Endothelial cell of umbilical vein (primary cell): ENCODE results near the gene PIK3CB. TPM values are rescaled to one million over a fixed set of nuclear protein-coding genes. Genes with fewer than 3 reads are reported as not detected.

Experiments used
- BruUV-seq: library from RNA; stranded (reverse); fragments of 400-500 nt; replicated peaks from 2 replicates; lab custom pipeline; 2021; lab: Mats Ljungman, UMichigan
- CTCF ChIA-PET: fragments of 300-600, 350-600 bp; sonication (Branson Sonifier 250); formaldehyde crosslinking; loops from one replicate; lab custom pipeline; 2021; ENCODE audit warnings: antibody characterized with exemption, inconsistent platforms; lab: Charles Lee
- POLR2A ChIA-PET: fragments of 300-600, 350-600 bp; sonication (Branson Sonifier 250); formaldehyde crosslinking; loops from one replicate; lab custom pipeline; 2021; ENCODE audit warnings: antibody characterized with exemption, inconsistent platforms; lab: Charles Lee
- DNase-seq: peaks from one replicate; pipeline ENCODE4 v3.0.0-alpha.2; 2011; ENCODE audit warnings: low read depth, low spot score
- FAIRE-seq: peaks from 2 replicates; lab custom pipeline; 2011; peaks lifted over from hg19 to GRCh38; lab: Jason Lieb, UNC
- H2AFZ ChIP-seq: 2 replicates; pipeline ENCODE4 v1.6.0; 2012; ENCODE audit warnings: low read depth, low read length, control low read depth, inconsistent platforms
- H3K27ac ChIP-seq: 2 replicates; pipeline ENCODE4 v1.5.1; 2011; ENCODE audit warnings: low read depth, mild to moderate bottlenecking, control low read depth, low read length, moderate library complexity; ENCODE audit not compliant: insufficient read depth
- H3K27me3 ChIP-seq, 2 experiments: 2 replicates each; pipeline versions ENCODE4 v1.6.0 to v1.6.1; 2011; ENCODE audit warnings: low read length in 2 of 2, mixed read lengths in 1 of 2; ENCODE audit not compliant: control insufficient read depth in 2 of 2, insufficient read depth in 2 of 2
- H3K36me3 ChIP-seq, 2 experiments: 2 replicates in 1 of 2; 3 replicates in 1 of 2; pipeline ENCODE4 v1.5.1; 2011; ENCODE audit warnings: low read length in 2 of 2, mild to moderate bottlenecking in 1 of 2, moderate library complexity in 1 of 2; ENCODE audit not compliant: control insufficient read depth in 2 of 2, insufficient read depth in 2 of 2; ENCODE audit errors: extremely low read depth in 1 of 2
- H3K4me1 ChIP-seq: 3 replicates; pipeline ENCODE4 v1.5.1; 2011; ENCODE audit warnings: mild to moderate bottlenecking, low read length; ENCODE audit not compliant: control insufficient read depth, insufficient read depth; ENCODE audit errors: extremely low read depth
- H3K4me2 ChIP-seq: 2 replicates; pipeline ENCODE4 v1.6.1; 2011; ENCODE audit warnings: low read length, control low read depth, mixed read lengths; ENCODE audit not compliant: insufficient read depth
- H3K4me3 ChIP-seq, 3 experiments: fragments of 200-600 bp in 1 of 3; sonication (generic), shearing (Covaris generic) in 1 of 3; replicated peaks in 1 of 3; 2 replicates each; pipeline ENCODE4 v1.5.1; 2011 to 2016; ENCODE audit warnings: control low read depth in 3 of 3, low read length in 3 of 3, mild to moderate bottlenecking in 2 of 3, inconsistent platforms in 1 of 3, low read depth in 1 of 3, moderate library complexity in 1 of 3; ENCODE audit not compliant: insufficient read depth in 1 of 3
- H3K79me2 ChIP-seq: 2 replicates; pipeline ENCODE4 v1.6.0; 2012; ENCODE audit warnings: low read length, inconsistent platforms; ENCODE audit not compliant: control insufficient read depth, insufficient read depth
- H3K9ac ChIP-seq: replicated peaks from 2 replicates; pipeline ENCODE3; 2011; ENCODE audit warnings: low read length, control low read depth; ENCODE audit not compliant: insufficient read depth; ENCODE audit errors: extremely low read depth
- H3K9me1 ChIP-seq: replicated peaks from 3 replicates; pipeline ENCODE4 v1.6.0; 2011; ENCODE audit warnings: mild to moderate bottlenecking, low read length; ENCODE audit not compliant: control insufficient read depth, insufficient read depth; ENCODE audit errors: extremely low read depth
- H3K9me3 ChIP-seq: replicated peaks from 2 replicates; pipeline ENCODE4 v1.5.1; 2012; ENCODE audit warnings: low read length, inconsistent platforms; ENCODE audit not compliant: control insufficient read depth, insufficient read depth
- H4K20me1 ChIP-seq: replicated peaks from 2 replicates; pipeline ENCODE3; 2011; ENCODE audit warnings: mild to moderate bottlenecking, low read length; ENCODE audit not compliant: control insufficient read depth, insufficient read depth; ENCODE audit errors: extremely low read depth
- CTCF ChIP-seq, 2 donors: IDR thresholded peaks; 1 replicate in 1 of 2; 2 replicates in 1 of 2; pipeline ENCODE4 v1.5.1; 2011; ENCODE audit warnings: low read length in 2 of 2, mild to moderate bottlenecking in 2 of 2, moderate library complexity in 2 of 2, control low read depth in 1 of 2, inconsistent platforms in 1 of 2, low read depth in 1 of 2; ENCODE audit not compliant: insufficient read depth in 1 of 2; ENCODE audit errors: extremely low read depth in 1 of 2
- EZH2 ChIP-seq: IDR thresholded peaks from 2 replicates; pipeline ENCODE4 v1.6.1; 2012; ENCODE audit warnings: borderline replicate concordance, low read depth, mild to moderate bottlenecking, moderate library complexity, low read length, inconsistent platforms; ENCODE audit not compliant: severe bottlenecking
- FOS ChIP-seq: IDR thresholded peaks from 2 replicates; pipeline ENCODE4 v1.6.1; 2011; ENCODE audit warnings: mild to moderate bottlenecking, low read length, moderate library complexity, borderline replicate concordance; ENCODE audit not compliant: insufficient read depth
- GATA2 ChIP-seq: IDR thresholded peaks from 2 replicates; pipeline ENCODE4 v1.7.0; 2011; ENCODE audit warnings: low read depth, mild to moderate bottlenecking, moderate library complexity, mixed read lengths, low read length; ENCODE audit not compliant: insufficient read length, insufficient read depth
- JUN ChIP-seq: IDR thresholded peaks from 2 replicates; pipeline ENCODE4 v1.6.1; 2011; ENCODE audit warnings: borderline replicate concordance, low read depth; ENCODE audit not compliant: insufficient read length, insufficient read depth
- MYC ChIP-seq: IDR thresholded peaks from one replicate; pipeline ENCODE4 v1.6.1; 2011; ENCODE audit warnings: mild to moderate bottlenecking, low read depth, low read length
- POLR2A ChIP-seq: IDR thresholded peaks from 2 replicates; pipeline ENCODE4 v1.6.1; 2012; ENCODE audit warnings: low read depth, mild to moderate bottlenecking, control low read depth, low read length
- POLR2AphosphoS5 ChIP-seq: IDR thresholded peaks from 2 replicates; pipeline ENCODE4 v1.6.1; 2012; ENCODE audit warnings: low read depth, mild to moderate bottlenecking, control low read depth, low read length, moderate library complexity; ENCODE audit not compliant: insufficient read depth
- dilution Hi-C: fragments of 300-500 bp; cut with MboI; formaldehyde crosslinking; loops from one replicate; pipeline ENCODE4 v1.15.0; 2019; ENCODE audit warnings: low sequenced_read_pairs; ENCODE audit not compliant: extremely low pct_ligation_motif_present
- intact Hi-C: fragments of 100-400 bp; cut with micrococcal nuclease; formaldehyde crosslinking; loops from one replicate; pipeline ENCODE4 v1.10.0; 2022
- polyA plus RNA-seq, 4 experiments: library from polyadenylated mRNA; depleted of rRNA in 3 of 4; stranded (reverse) in 3 of 4; unstranded in 1 of 4; fragments of >200 nt; gene quantifications; 2 replicates each; pipeline versions ENCODE4 v1.2.1 to v1.2.3, GENCODE V29; 2011 to 2012; ENCODE audit warnings: missing spikeins in 1 of 4
- total RNA-seq: library from RNA; stranded (reverse); gene quantifications from 2 replicates; pipeline ENCODE4 v1.2.3, GENCODE V29; 2021
- TF ChIP-seq, protein P1 (sequence below): IDR thresholded peaks from 2 replicates; pipeline ENCODE4 v1.6.1; 2011; ENCODE audit not compliant: insufficient read depth, insufficient read length

Gene PIK3CB
- total and polyA plus RNA-seq, 2 donors (not counting 3 experiments of a cell fraction or from before 2014, with no cell fraction given), result 9.0 to 29.8 TPM

GRCh38 chr3:138747225-138747624 lies 87.5 kb downstream of the PIK3CB start:
- no peak overlapping the region for H2AFZ ChIP-seq
- DNase-seq (no peak), FAIRE-seq (no peak)
- no peaks in the 10 kb centered on the region for H3K9me3 ChIP-seq
- dilution Hi-C loops (no loop called here), intact Hi-C loops (no loop called here)
- no peak overlapping the region for H3K4me3 ChIP-seq
- H3K9me1 ChIP-seq, result no peaks in the 10 kb centered on the region
- no peak overlapping the region for H3K4me2 ChIP-seq
- peaks cover under 1% of the 10 kb centered on the region for H3K4me1 ChIP-seq
- no peaks in the 10 kb centered on the region for H3K27me3 ChIP-seq
- CTCF ChIA-PET, result interaction anchor here (1.6 to 2.2 kb wide), 2 partner anchors 12 to 168 kb away, joined by 3 to 11 read pairs; no protein-coding TSS in a partner anchor
- POLR2A ChIA-PET, result no interaction called here
- H3K36me3 ChIP-seq, result no peaks in the 10 kb centered on the region
- no peak overlapping the region for H3K27ac ChIP-seq
- no peak overlapping the region for H3K9ac ChIP-seq
- H3K79me2 ChIP-seq, result no peaks in the 10 kb centered on the region
- TF ChIP-seq EZH2 (no peak), CTCF (IDR thresholded peaks at IDR 0.05; ENCODE audit: extremely low read depth in 1 of 2, insufficient read depth in 1 of 2, low read depth in 1 of 2, low read length in 2 of 2) (no peak), FOS (no peak), JUN (no peak), POLR2AphosphoS5 (no peak), MYC (no peak), GATA2 (no peak), POLR2A (no peak)
- TF ChIP-seq, protein P1, sequence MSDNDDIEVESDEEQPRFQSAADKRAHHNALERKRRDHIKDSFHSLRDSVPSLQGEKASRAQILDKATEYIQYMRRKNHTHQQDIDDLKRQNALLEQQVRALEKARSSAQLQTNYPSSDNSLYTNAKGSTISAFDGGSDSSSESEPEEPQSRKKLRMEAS, result no peak
- H4K20me1 ChIP-seq, result no peaks in the 10 kb centered on the region
- no TSS peak for BruUV-seq
